ENCODE results near the gene PNMT. TPM values are rescaled to one million over a fixed set of nuclear protein-coding genes. Genes with fewer than 3 reads are reported as not detected.

Gene PNMT
- total and polyA plus RNA-seq, 2 experiments from 2014 or later: 1.9 to 2.5 TPM

GRCh38 chr17:39701784-39702422 is 33.6 kb downstream of the PNMT start:
- H4K20me1 ChIP-seq (replicated peaks; ENCODE audit: insufficient read depth): peaks cover 27% of the 10 kb centered on the region
- H3K4me3 ChIP-seq: peak overlapping the region; percentile 97
- no peaks in the 10 kb centered on the region for H3K9me3 Mint-ChIP-seq
- H3K4me2 ChIP-seq: peak overlapping the region; percentile 75
- no peaks in the 10 kb centered on the region for H3K36me3 ChIP-seq (ENCODE audit: insufficient read depth)
- H3K9me2 ChIP-seq (ENCODE audit: insufficient read depth): no peaks in the 10 kb centered on the region
- peak overlapping the region; percentile 61 for H3K27ac Mint-ChIP-seq
- peaks cover 93% of the 10 kb centered on the region for H3K79me2 ChIP-seq (replicated peaks; ENCODE audit: insufficient read depth)
- H3K27ac ChIP-seq (ENCODE audit: low read depth): 0 out of 2 replicates have a peak overlapping the region, but pooled peaks have one; percentile 56
- H3K27me3 ChIP-seq (ENCODE audit: insufficient read depth): no peaks in the 10 kb centered on the region
- ATAC-seq: no peak
- no peak overlapping the region for H2AFZ ChIP-seq
- peaks cover 25% of the 10 kb centered on the region for H3K36me3 Mint-ChIP-seq (ENCODE audit: low read depth)
- H3K27me3 Mint-ChIP-seq (ENCODE audit: insufficient read depth, low read depth, poor library complexity): peaks cover 7% of the 10 kb centered on the region
- DNase-seq (ENCODE audit: low spot score): no peak
- peak overlapping the region; percentile 97 for H3K4me3 Mint-ChIP-seq
- H3K4me1 Mint-ChIP-seq: peaks cover 64% of the 10 kb centered on the region
- peaks cover 3% of the 10 kb centered on the region; the same call in 1 of the 2 replicates for H3F3A ChIP-seq (replicated peaks; ENCODE audit: low read depth)
- H3K4me1 ChIP-seq (ENCODE audit: insufficient read depth): peaks cover 66% of the 10 kb centered on the region
- TF ChIP-seq POLR2AphosphoS5 (IDR thresholded peaks at IDR 0.05; ENCODE audit: low read depth): no peak
- TF ChIP-seq CREB1 (CRISPR knock-in tag; IDR thresholded peaks at IDR 0.05; ENCODE audit: low read depth): no peak
- TF ChIP-seq STAT1 (IDR thresholded peaks at IDR 0.05; ENCODE audit: unreplicated experiment): no peak
- no peak for TF ChIP-seq EZH2 (IDR thresholded peaks at IDR 0.05; ENCODE audit: low read depth, unreplicated experiment)
- TF ChIP-seq ZNF462 (CRISPR knock-in tag; IDR thresholded peaks at IDR 0.05): no peak
- no peak for TF ChIP-seq CTCF (conservative IDR thresholded peaks at IDR 0.05; ENCODE audit: low read depth in 2 of 2)
- no peak for TF ChIP-seq REST (IDR thresholded peaks at IDR 0.05; ENCODE audit: unreplicated experiment)
- no peak for TF ChIP-seq ZNF114 (CRISPR knock-in tag; IDR thresholded peaks at IDR 0.05)
- no peak for TF ChIP-seq JUNB (IDR thresholded peaks at IDR 0.05; ENCODE audit: unreplicated experiment)
- TF ChIP-seq EZH2phosphoT487 (IDR thresholded peaks at IDR 0.05; ENCODE audit: unreplicated experiment): no peak
- TF ChIP-seq NANOG (IDR thresholded peaks at IDR 0.05; ENCODE audit: borderline replicate concordance): no peak
- no peak for TF ChIP-seq ZNF331 (CRISPR knock-in tag; IDR thresholded peaks at IDR 0.05; ENCODE audit: low read depth)
- TF ChIP-seq ETS1 (IDR thresholded peaks at IDR 0.05): no peak
